CD4-positive, CD25-positive, alpha-beta regulatory T cell (primary cell): ENCODE results near the gene LRRC74A. TPM values are rescaled to one million over a fixed set of nuclear protein-coding genes. Genes with fewer than 3 reads are reported as not detected.
"Not testable (repeated sequence)": the region's sequence is repeated elsewhere in the genome, so short reads cannot be mapped to it uniquely, and the experiment has no call there.

Source experiments
- ATAC-seq, 2 donors: fragments of 150-1000 bp; cut with Tn5 transposase; one replicate each; pipeline ENCODE4 v1.10.0; 2021; ENCODE audit warnings: low read depth in 2 of 2, moderate number of reproducible peaks in 2 of 2, moderate library complexity in 1 of 2
- DNase-seq, 3 donors: peaks; one replicate each; pipeline versions ENCODE4 v3.0.0 to v3.0.0-alpha.2; 2012 to 2022; ENCODE audit warnings: mixed read lengths in 1 of 3
- H3K27ac ChIP-seq: one replicate; pipeline ENCODE4 v1.7.0; 2013; ENCODE audit warnings: mild to moderate bottlenecking, low read length; ENCODE audit not compliant: insufficient read depth, poor library complexity, severe bottlenecking
- H3K27me3 ChIP-seq: one replicate; pipeline ENCODE4 v1.7.0; 2013; ENCODE audit warnings: low read length; ENCODE audit not compliant: control insufficient read depth, insufficient read depth
- H3K36me3 ChIP-seq: one replicate; pipeline ENCODE4 v1.7.0; 2013; ENCODE audit warnings: mild to moderate bottlenecking, low read length, moderate library complexity; ENCODE audit not compliant: control insufficient read depth, insufficient read depth
- H3K4me1 ChIP-seq: 2 replicates; pipeline ENCODE4 v1.7.0; 2013; ENCODE audit warnings: mild to moderate bottlenecking, low read length; ENCODE audit not compliant: insufficient read depth, control insufficient read depth, poor library complexity, severe bottlenecking
- H3K4me3 ChIP-seq: one replicate; pipeline ENCODE4 v1.7.0; 2013; ENCODE audit warnings: low read depth, mild to moderate bottlenecking, low read length, moderate library complexity
- H3K9me3 ChIP-seq, 2 experiments: 1 replicate in 1 of 2; 2 replicates in 1 of 2; pipeline ENCODE4 v1.7.0; 2013; ENCODE audit warnings: low read length in 2 of 2, mild to moderate bottlenecking in 1 of 2, moderate library complexity in 1 of 2; ENCODE audit not compliant: control insufficient read depth in 2 of 2
- H3K27ac Mint-ChIP-seq, 3 donors: one replicate each; pipeline ENCODE4 v1.8.0; 2020 to 2022; ENCODE audit warnings: mild to moderate bottlenecking in 3 of 3, mixed read lengths in 3 of 3, moderate library complexity in 2 of 3
- H3K27me3 Mint-ChIP-seq: one replicate; pipeline ENCODE4 v1.8.0; 2022; ENCODE audit warnings: mild to moderate bottlenecking, mixed read lengths
- H3K36me3 Mint-ChIP-seq: one replicate; pipeline ENCODE4 v1.8.0; 2020; ENCODE audit warnings: mixed read lengths
- H3K4me1 Mint-ChIP-seq, 4 donors: one replicate each; pipeline ENCODE4 v1.8.0; 2020 to 2022; ENCODE audit warnings: mixed read lengths in 4 of 4, mild to moderate bottlenecking in 1 of 4
- H3K4me3 Mint-ChIP-seq, 4 donors: one replicate each; pipeline ENCODE4 v1.8.0; 2020 to 2022; ENCODE audit warnings: mild to moderate bottlenecking in 4 of 4, mixed read lengths in 4 of 4, moderate library complexity in 3 of 4
- H3K9me3 Mint-ChIP-seq, 7 donors: one replicate each; pipeline ENCODE4 v1.8.0; 2020 to 2022; ENCODE audit warnings: mixed read lengths in 7 of 7, mild to moderate bottlenecking in 3 of 7, moderate library complexity in 2 of 7
- polyA plus RNA-seq, 4 donors: library from polyadenylated mRNA; unstranded; fragments of 300-500 nt; fragmentation: Illumina TruSeq; gene quantifications; one replicate each; pipeline ENCODE4 v1.2.3, GENCODE V29; 2021
- total RNA-seq: library from RNA; stranded (reverse); gene quantifications from one replicate; pipeline ENCODE4 v1.2.3, GENCODE V29; 2022

Gene LRRC74A
- total and polyA plus RNA-seq, 5 donors from 2014 or later = not detected

DNA sequence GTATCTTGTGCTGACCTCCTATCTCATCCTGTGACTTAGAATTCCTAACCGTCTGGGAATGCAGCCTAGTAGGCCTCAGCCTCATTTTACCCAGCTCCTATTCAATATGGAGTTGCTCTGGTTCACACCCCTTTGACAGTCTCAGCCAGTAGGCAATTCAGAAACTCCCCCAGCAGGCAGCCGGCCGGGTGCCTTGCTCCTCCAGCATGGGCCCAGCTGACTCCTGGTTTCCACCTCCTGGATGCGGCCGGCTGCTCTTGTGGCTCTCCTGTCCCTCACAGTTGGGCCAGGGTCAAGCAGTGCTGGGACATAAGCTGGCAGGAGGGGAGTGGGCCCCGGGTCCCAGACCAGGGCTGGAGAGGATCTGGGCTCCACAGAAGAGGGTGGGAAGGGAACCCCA is 58.2 kb downstream of the LRRC74A start:
- no peak overlapping the region for H3K4me3 ChIP-seq
- ATAC-seq = no peak
- H3K36me3 Mint-ChIP-seq = no peaks in the 10 kb centered on the region
- H3K4me3 Mint-ChIP-seq = no peak overlapping the region
- no peaks in the 10 kb centered on the region for H3K27me3 ChIP-seq
- no peaks in the 10 kb centered on the region for H3K9me3 Mint-ChIP-seq
- H3K27me3 Mint-ChIP-seq = peaks cover 14% of the 10 kb centered on the region
- peaks cover 0 to 8% (median 0%) of the 10 kb centered on the region in 4 donors for H3K4me1 Mint-ChIP-seq
- H3K27ac ChIP-seq = no peak overlapping the region
- H3K27ac Mint-ChIP-seq = no peak overlapping the region
- no peak for DNase-seq
- H3K36me3 ChIP-seq = no peaks in the 10 kb centered on the region
- no peaks in the 10 kb centered on the region for H3K4me1 ChIP-seq
- H3K9me3 ChIP-seq = no peaks in the 10 kb centered on the region

DNA sequence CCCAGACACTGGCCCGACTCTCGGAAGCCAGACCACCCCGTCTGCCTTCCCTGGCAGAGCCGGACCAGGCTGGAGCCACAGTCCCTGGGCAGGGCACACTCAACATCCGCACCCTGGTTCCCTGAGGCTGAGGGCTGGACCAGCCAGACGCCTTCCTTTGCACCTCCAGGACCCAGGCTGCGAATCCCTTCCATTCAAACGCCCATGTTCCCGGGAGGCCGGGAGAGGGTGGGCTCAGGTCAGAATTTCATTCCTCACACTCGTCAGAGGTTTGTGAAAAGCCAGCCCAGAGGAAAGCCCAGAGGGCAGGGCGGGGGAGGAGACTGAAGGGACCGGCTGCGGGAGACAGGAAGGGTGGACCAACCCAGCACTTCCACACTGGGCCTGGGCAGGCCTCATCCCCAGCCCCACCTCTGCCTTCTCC is 58.7 kb downstream of the LRRC74A start:
- Histone ChIP-seq H3K36me3 (no peaks in the 10 kb centered on the region), H3K27me3 (no peaks in the 10 kb centered on the region), H3K4me3 (no peak overlapping the region), H3K4me1 (no peaks in the 10 kb centered on the region), H3K9me3 (no peaks in the 10 kb centered on the region), H3K27ac (no peak overlapping the region)
- H3K9me3 Mint-ChIP-seq = no peaks in the 10 kb centered on the region
- no peak overlapping the region for H3K4me3 Mint-ChIP-seq
- H3K36me3 Mint-ChIP-seq = no peaks in the 10 kb centered on the region
- peaks cover 17% of the 10 kb centered on the region for H3K27me3 Mint-ChIP-seq
- no peak overlapping the region for H3K27ac Mint-ChIP-seq
- DNase-seq (no peak), ATAC-seq (no peak)
- H3K4me1 Mint-ChIP-seq = peaks cover 0 to 8% (median 0%) of the 10 kb centered on the region in 4 donors

DNA sequence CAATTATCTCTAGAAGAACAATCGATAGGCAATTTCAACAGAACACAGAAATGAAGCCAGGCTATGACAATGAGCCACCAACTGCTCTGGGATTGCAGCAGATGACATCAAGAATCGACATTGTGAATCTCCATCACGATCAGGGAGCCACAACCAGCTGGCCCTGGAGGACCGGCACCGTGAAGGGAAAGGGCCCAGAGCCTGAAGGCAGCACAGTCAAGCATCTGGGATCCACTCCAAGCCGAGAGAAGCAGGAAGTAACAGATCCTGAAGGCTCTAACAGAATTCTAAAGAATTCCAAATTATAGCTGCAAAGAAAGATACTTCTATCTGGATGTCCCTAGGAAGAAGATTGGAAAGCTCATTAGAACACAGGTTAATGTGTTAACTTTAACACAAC is 61.0 kb downstream of the LRRC74A start:
- H3K9me3 Mint-ChIP-seq = peaks cover 0 to 4% (median 0%) of the 10 kb centered on the region in 7 donors
- Histone ChIP-seq H3K36me3 (no peaks in the 10 kb centered on the region), H3K27me3 (no peaks in the 10 kb centered on the region), H3K27ac (no peak overlapping the region), H3K4me3 (no peak overlapping the region), H3K9me3 (peaks cover 0 to under 1% of the 10 kb centered on the region in 2 experiments), H3K4me1 (no peaks in the 10 kb centered on the region)
- H3K36me3 Mint-ChIP-seq = no peaks in the 10 kb centered on the region
- DNase-seq (no peak), ATAC-seq (no peak)
- peaks cover 0 to 8% (median 0%) of the 10 kb centered on the region in 4 donors for H3K4me1 Mint-ChIP-seq
- no peak overlapping the region for H3K4me3 Mint-ChIP-seq
- H3K27me3 Mint-ChIP-seq = peaks cover 24% of the 10 kb centered on the region
- peak overlapping the region in 1 of 3 donors; percentile 63 for H3K27ac Mint-ChIP-seq

DNA sequence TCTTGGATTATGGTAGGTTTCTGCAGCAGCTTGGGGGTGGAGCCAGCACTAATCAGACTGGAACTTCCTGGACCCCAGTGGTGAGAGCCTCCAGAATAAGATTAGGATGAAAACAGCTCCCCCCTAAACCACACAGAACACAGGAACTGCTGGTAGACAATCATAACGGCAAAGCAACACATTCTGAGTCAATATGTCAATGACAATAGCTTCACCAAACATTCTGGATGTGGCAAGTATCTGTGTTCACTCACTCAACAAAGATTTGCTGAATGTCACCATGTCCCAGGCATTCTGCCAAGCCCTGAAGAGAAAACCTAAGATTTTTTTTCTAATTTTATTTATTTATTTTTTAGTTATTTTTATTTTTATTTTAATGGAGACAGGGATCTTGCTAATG is 65.2 kb downstream of the LRRC74A start:
- no peak overlapping the region for H3K27ac Mint-ChIP-seq
- no peak overlapping the region for H3K27ac ChIP-seq

DNA sequence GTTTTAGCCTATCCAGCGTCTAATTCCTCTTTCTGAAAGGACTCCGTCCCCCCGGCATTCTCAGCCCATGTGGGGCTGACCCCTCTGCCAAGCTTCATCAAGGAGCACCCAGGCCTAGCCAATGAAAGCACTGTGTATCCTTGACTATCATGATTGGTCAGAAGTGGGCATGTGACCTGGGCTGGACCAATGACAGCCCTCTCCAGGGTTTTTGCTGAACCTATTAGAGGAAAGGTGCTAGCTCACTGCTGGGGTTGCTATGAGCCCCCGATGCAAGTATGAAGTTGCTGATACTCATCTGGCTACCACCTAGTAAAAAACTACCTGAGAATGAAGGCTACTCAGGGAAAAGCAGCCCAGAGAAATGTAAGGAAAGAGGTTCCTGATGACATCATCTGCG is 68.1 kb downstream of the LRRC74A start:
- ATAC-seq (no peak), DNase-seq (no peak)
- peaks cover 4 to 6% of the 10 kb centered on the region in 2 experiments for H3K9me3 ChIP-seq
- H3K4me1 ChIP-seq = no peaks in the 10 kb centered on the region
- H3K36me3 ChIP-seq = no peaks in the 10 kb centered on the region
- H3K27me3 Mint-ChIP-seq = peaks cover 17% of the 10 kb centered on the region
- no peak overlapping the region for H3K27ac ChIP-seq
- H3K9me3 Mint-ChIP-seq = peaks cover 0 to 9% (median 2%) of the 10 kb centered on the region in 7 donors
- H3K36me3 Mint-ChIP-seq = no peaks in the 10 kb centered on the region
- H3K4me3 ChIP-seq = no peak overlapping the region
- no peaks in the 10 kb centered on the region for H3K27me3 ChIP-seq
- H3K4me1 Mint-ChIP-seq = peaks cover 0 to 3% (median 0%) of the 10 kb centered on the region in 4 donors
- H3K4me3 Mint-ChIP-seq = no peak overlapping the region
- no peak overlapping the region for H3K27ac Mint-ChIP-seq

More for the DNA sequence above, 65.2 kb downstream of the LRRC74A start:
- H3K9me3 ChIP-seq = peaks cover 4 to 6% of the 10 kb centered on the region in 2 experiments
- ATAC-seq (no peak), DNase-seq (no peak)
- H3K4me1 Mint-ChIP-seq = peaks cover 0 to 2% (median 0%) of the 10 kb centered on the region in 4 donors
- H3K4me3 Mint-ChIP-seq = no peak overlapping the region
- no peaks in the 10 kb centered on the region for H3K36me3 ChIP-seq
- H3K9me3 Mint-ChIP-seq = peaks cover 0 to 9% (median 2%) of the 10 kb centered on the region in 7 donors
- no peaks in the 10 kb centered on the region for H3K36me3 Mint-ChIP-seq
- H3K4me3 ChIP-seq = no peak overlapping the region
- peaks cover 24% of the 10 kb centered on the region for H3K27me3 Mint-ChIP-seq
- no peaks in the 10 kb centered on the region for H3K4me1 ChIP-seq
- no peaks in the 10 kb centered on the region for H3K27me3 ChIP-seq

DNA sequence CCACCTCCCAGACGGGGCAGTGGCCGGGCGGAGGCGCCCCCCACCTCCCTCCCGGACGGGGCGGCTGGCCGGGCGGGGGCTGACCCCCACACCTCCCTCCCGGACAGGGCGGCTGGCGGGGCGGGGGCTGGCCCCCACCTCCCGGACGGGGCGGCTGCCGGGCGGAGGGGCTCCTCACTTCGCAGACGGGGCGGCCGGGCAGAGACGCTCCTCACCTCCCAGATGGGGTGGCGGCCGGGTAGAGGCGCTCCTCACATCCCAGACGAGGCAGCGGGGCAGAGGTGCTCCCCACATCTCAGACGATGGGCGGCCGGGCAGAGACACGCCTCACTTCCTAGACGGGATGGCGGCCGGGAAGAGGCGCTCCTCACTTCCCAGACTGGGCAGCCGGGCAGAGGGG is 71.8 kb downstream of the LRRC74A start:
- H3K27ac Mint-ChIP-seq, H3K27me3 ChIP-seq, H3K27ac ChIP-seq, DNase-seq, H3K27me3 Mint-ChIP-seq, H3K4me3 Mint-ChIP-seq, H3K4me3 ChIP-seq, H3K4me1 Mint-ChIP-seq, H3K9me3 Mint-ChIP-seq, ATAC-seq, H3K4me1 ChIP-seq, H3K9me3 ChIP-seq, H3K36me3 Mint-ChIP-seq, H3K36me3 ChIP-seq: not testable (repeated sequence)

DNA sequence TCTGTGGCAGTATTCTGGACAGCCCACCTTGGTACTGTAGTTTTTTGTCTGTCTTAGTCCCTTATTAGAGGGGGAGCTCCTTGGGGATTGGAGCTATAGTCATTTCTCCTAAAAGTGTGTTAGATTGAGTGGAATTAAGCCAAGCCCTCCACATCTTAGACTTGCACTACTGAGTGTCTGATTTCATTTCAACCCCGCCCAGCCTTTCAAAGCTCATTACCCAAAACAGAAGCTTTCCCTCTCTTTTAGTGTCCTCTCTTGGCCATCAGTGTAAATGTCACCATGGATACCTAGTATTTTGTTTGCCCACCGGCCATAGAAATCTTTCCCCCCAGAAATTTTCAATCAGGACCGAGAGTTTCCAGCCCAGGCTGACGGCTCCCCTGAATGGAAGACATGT is 74.5 kb downstream of the LRRC74A start:
- peaks cover 6% of the 10 kb centered on the region for H3K27me3 Mint-ChIP-seq
- DNase-seq (no peak), ATAC-seq (no peak)
- Histone ChIP-seq H3K27ac (no peak overlapping the region), H3K27me3 (no peaks in the 10 kb centered on the region), H3K9me3 (no peaks in the 10 kb centered on the region), H3K4me1 (peaks cover 13% of the 10 kb centered on the region), H3K36me3 (no peaks in the 10 kb centered on the region), H3K4me3 (no peak overlapping the region)
- peaks cover 6 to 19% (median 10%) of the 10 kb centered on the region in 4 donors for H3K4me1 Mint-ChIP-seq
- H3K4me3 Mint-ChIP-seq = no peak overlapping the region
- H3K27ac Mint-ChIP-seq = no peak overlapping the region
- peaks cover 0 to 1% (median 0%) of the 10 kb centered on the region in 7 donors for H3K9me3 Mint-ChIP-seq
- H3K36me3 Mint-ChIP-seq = no peaks in the 10 kb centered on the region
